Esophagus muscularis mucosa (tissue), 4 donors: ENCODE data around the gene ANKDD1A. TPM values are rescaled to one million over a fixed set of nuclear protein-coding genes. Genes with fewer than 3 reads are reported as not detected.

Experiments used
- DNase-seq: peaks from one replicate; pipeline ENCODE4 v3.0.0-alpha.2; 2017; ENCODE audit errors: extremely low spot score
- H3K27ac ChIP-seq, 4 donors: fragments of 200-600 bp; sonication (generic); replicated peaks in 1 of 4; 1 replicate in 3 of 4; 2 replicates in 1 of 4; pipeline ENCODE4 v1.5.1; 2016 to 2019; ENCODE audit warnings: mild to moderate bottlenecking in 1 of 4
- H3K27me3 ChIP-seq, 4 donors: fragments of 200-600 bp; sonication (generic); one replicate each; pipeline versions ENCODE4 v1.5.1 to v1.6.0; 2016 to 2019
- H3K36me3 ChIP-seq, 4 donors: fragments of 200-600 bp; sonication (generic); one replicate each; pipeline ENCODE4 v1.5.1; 2016 to 2019
- H3K4me1 ChIP-seq, 4 donors: fragments of 200-600 bp; sonication (generic); one replicate each; pipeline ENCODE4 v1.5.1; 2016 to 2019
- H3K4me3 ChIP-seq, 4 donors: fragments of 200-600 bp; sonication (generic); 1 replicate in 2 of 4; 2 replicates in 2 of 4; pipeline ENCODE4 v1.5.1; 2016 to 2019; ENCODE audit warnings: mild to moderate bottlenecking in 4 of 4, moderate library complexity in 1 of 4
- H3K9me3 ChIP-seq, 4 donors: fragments of 200-600 bp; sonication (generic); 1 replicate in 3 of 4; 2 replicates in 1 of 4; pipeline ENCODE4 v1.5.1; 2016 to 2019
- EP300 ChIP-seq: sonication (generic); formaldehyde crosslinking; IDR thresholded peaks from one replicate; pipeline ENCODE4 v1.6.1; 2017; ENCODE audit warnings: antibody characterized with exemption
- POLR2A ChIP-seq: fragments of 450-650 bp; IDR thresholded peaks from one replicate; pipeline ENCODE4 v1.6.1; 2017; ENCODE audit warnings: antibody characterized with exemption, moderate library complexity, mild to moderate bottlenecking, low read depth
- POLR2AphosphoS5 ChIP-seq, 2 donors: sonication (generic); formaldehyde crosslinking; IDR thresholded peaks; one replicate each; pipeline ENCODE4 v1.6.1; 2017; ENCODE audit warnings: antibody characterized with exemption in 2 of 2
- WGBS: methylation state at CpG from one replicate; pipeline ENCODE4 v1.1.5; 2018; 5-methylcytosine and 5-hydroxymethylcytosine counted together
- intact Hi-C: fragments of 100-400 bp; cut with DNase I; formaldehyde crosslinking; loops from one replicate; pipeline ENCODE4 v1.15.1; 2023
- total RNA-seq, 4 donors: library from RNA; depleted of rRNA; stranded (reverse); fragments of >200 nt; gene quantifications; one replicate each; pipeline versions ENCODE4 v1.1.0 to v1.2.1, GENCODE V29; 2016
- TF ChIP-seq, protein P1 (sequence below), 3 experiments: fragments of 200-600 bp in 2 of 3; fragments of 450-650 bp in 1 of 3; sonication (generic) in 2 of 3; IDR thresholded peaks; one replicate each; pipeline ENCODE4 v1.5.1; 2017 to 2019; ENCODE audit warnings: antibody characterized with exemption in 3 of 3, mild to moderate bottlenecking in 2 of 3, moderate library complexity in 1 of 3

The ANKDD1A gene
- total RNA-seq, 4 donors from 2014 or later: 10.0 to 14.7 (median 11.0) TPM

DNA sequence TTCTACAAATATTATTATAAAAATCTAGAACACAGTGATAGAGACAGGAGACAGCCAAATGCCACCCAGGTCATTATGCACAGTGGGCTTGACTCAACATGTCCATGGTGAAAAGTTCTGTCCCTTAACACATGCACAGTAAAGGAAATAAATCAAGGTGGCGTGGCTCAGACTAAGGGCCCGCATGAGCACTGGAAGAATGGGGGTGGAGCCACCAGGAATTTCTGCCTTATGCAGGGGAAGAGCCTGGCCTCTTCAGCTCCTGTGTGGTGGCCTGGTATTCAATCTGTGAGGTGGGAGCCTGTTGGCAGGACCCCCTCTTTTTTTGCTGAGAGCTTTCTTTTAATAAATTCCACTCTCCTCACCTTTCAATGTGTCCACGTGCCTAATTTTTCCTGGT lies 95.2 kb downstream of the ANKDD1A start:
- 95% methylated on average over 3 of the region's 3 CpGs for WGBS
- H3K36me3 ChIP-seq: peaks cover 0 to 75% (median 34%) of the 10 kb centered on the region in 4 donors
- no peak overlapping the region for H3K4me3 ChIP-seq
- H3K27ac ChIP-seq: no peak overlapping the region
- no peaks in the 10 kb centered on the region for H3K27me3 ChIP-seq
- H3K9me3 ChIP-seq: no peaks in the 10 kb centered on the region
- intact Hi-C loops: no loop called here
- no peak for DNase-seq
- TF ChIP-seq EP300 (no peak), POLR2A (no peak), POLR2AphosphoS5 (IDR thresholded peaks at IDR 0.05) (no peak)
- TF ChIP-seq, protein P1, sequence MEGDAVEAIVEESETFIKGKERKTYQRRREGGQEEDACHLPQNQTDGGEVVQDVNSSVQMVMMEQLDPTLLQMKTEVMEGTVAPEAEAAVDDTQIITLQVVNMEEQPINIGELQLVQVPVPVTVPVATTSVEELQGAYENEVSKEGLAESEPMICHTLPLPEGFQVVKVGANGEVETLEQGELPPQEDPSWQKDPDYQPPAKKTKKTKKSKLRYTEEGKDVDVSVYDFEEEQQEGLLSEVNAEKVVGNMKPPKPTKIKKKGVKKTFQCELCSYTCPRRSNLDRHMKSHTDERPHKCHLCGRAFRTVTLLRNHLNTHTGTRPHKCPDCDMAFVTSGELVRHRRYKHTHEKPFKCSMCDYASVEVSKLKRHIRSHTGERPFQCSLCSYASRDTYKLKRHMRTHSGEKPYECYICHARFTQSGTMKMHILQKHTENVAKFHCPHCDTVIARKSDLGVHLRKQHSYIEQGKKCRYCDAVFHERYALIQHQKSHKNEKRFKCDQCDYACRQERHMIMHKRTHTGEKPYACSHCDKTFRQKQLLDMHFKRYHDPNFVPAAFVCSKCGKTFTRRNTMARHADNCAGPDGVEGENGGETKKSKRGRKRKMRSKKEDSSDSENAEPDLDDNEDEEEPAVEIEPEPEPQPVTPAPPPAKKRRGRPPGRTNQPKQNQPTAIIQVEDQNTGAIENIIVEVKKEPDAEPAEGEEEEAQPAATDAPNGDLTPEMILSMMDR (IDR thresholded peaks at IDR 0.05): no peak
- no peaks in the 10 kb centered on the region for H3K4me1 ChIP-seq

Other genes starting within 250 kb of the ANKDD1A start
- gene RBPMS2, start 136.3 kb upstream of the ANKDD1A start, total RNA-seq: 10 to 100 TPM; 27.2 to 64.1 (median 45.4) TPM
- 1 to 10 TPM in 3 of 4 donors, under 1 TPM in 1; 0.78 to 4.4 (median 2.0) TPM for gene PIF1, start 86.3 kb upstream of the ANKDD1A start, total RNA-seq
- gene PLEKHO2, start 70.0 kb upstream of the ANKDD1A start, total RNA-seq: 100 to 1,000 TPM in 1 of 4 donors, 10 to 100 TPM in 3; 41.5 to 103 (median 51.2) TPM
- gene SPG21, start 78.0 kb downstream of the ANKDD1A start, total RNA-seq: 10 to 100 TPM; 83.5 to 96.7 (median 90.8) TPM
- gene MTFMT, start 117.7 kb downstream of the ANKDD1A start, total RNA-seq: 10 to 100 TPM; 26.3 to 29.9 (median 29.4) TPM
- not detected for gene SLC51B, start 133.5 kb downstream of the ANKDD1A start, total RNA-seq
- 100 to 1,000 TPM; 123 to 216 (median 198) TPM for gene RASL12, start 156.1 kb downstream of the ANKDD1A start, total RNA-seq
- gene KBTBD13, start 164.8 kb downstream of the ANKDD1A start, total RNA-seq: under 1 TPM in 1 of 4 donors, not detected in 3; 0.17 TPM
- 1 to 10 TPM; 1.2 to 7.5 (median 2.2) TPM for gene UBAP1L, start 203.3 kb downstream of the ANKDD1A start, total RNA-seq
- gene PDCD7, start 221.9 kb downstream of the ANKDD1A start, total RNA-seq: 10 to 100 TPM; 24.2 to 33.4 (median 25.5) TPM